HepG2 (cell line): Measurements from ENCODE around the gene PLGRKT. TPM values are rescaled to one million over a fixed set of nuclear protein-coding genes. Genes with fewer than 3 reads are reported as not detected.

Experiments used
- BHLHE40 ChIP-seq: IDR thresholded peaks from 2 replicates; pipeline ENCODE4 v1.6.1; 2011; ENCODE audit warnings: low read length, improper control_type of control experiment
- BRCA1 ChIP-seq: sonication (generic); formaldehyde crosslinking; IDR thresholded peaks from 2 replicates; pipeline ENCODE4 v1.4.0; 2020; ENCODE audit warnings: missing genetic modification reagents
- ELF3 ChIP-seq: IDR thresholded peaks from 2 replicates; pipeline ENCODE4 v1.6.1; 2016; ENCODE audit warnings: missing genetic modification reagents, missing compliant biosample characterization
- FOXC1 ChIP-seq: sonication (generic); formaldehyde crosslinking; IDR thresholded peaks from 2 replicates; pipeline ENCODE4 v1.8.0; 2022; ENCODE audit warnings: mild to moderate bottlenecking, missing genetic modification reagents, borderline replicate concordance
- GLI4 ChIP-seq: sonication (generic); formaldehyde crosslinking; IDR thresholded peaks from 2 replicates; pipeline ENCODE4 v1.5.1; 2020; ENCODE audit warnings: missing genetic modification reagents, mild to moderate bottlenecking, moderate library complexity, borderline replicate concordance
- GTF3A ChIP-seq: sonication (generic); formaldehyde crosslinking; conservative IDR thresholded peaks from 2 replicates; pipeline ENCODE4 v1.4.0; 2020; ENCODE audit warnings: mild to moderate bottlenecking, missing genetic modification reagents
- MED1 ChIP-seq: sonication (generic); formaldehyde crosslinking; IDR thresholded peaks from 2 replicates; pipeline ENCODE4 v1.4.0; 2020; ENCODE audit warnings: missing genetic modification reagents
- NFE2L1 ChIP-seq: sonication (generic); formaldehyde crosslinking; IDR thresholded peaks from 2 replicates; pipeline ENCODE4 v1.4.0; 2020; ENCODE audit warnings: missing genetic modification reagents, mild to moderate bottlenecking, borderline replicate concordance
- ZBTB20 ChIP-seq: sonication (generic); formaldehyde crosslinking; IDR thresholded peaks from 2 replicates; pipeline ENCODE4 v1.8.1; 2023; ENCODE audit warnings: missing genetic modification reagents, low read depth, mild to moderate bottlenecking, borderline replicate concordance
- ZKSCAN8 ChIP-seq: IDR thresholded peaks from 2 replicates; pipeline ENCODE4 v1.6.1; 2016; ENCODE audit warnings: borderline replicate concordance, missing genetic modification reagents, missing compliant biosample characterization
- ZNF224 ChIP-seq: sonication (generic); formaldehyde crosslinking; IDR thresholded peaks from 2 replicates; pipeline ENCODE4 v1.5.0; 2020; ENCODE audit warnings: mild to moderate bottlenecking, missing genetic modification reagents
- ZNF432 ChIP-seq: sonication (generic); formaldehyde crosslinking; IDR thresholded peaks from 2 replicates; pipeline ENCODE4 v1.5.0; 2020; ENCODE audit warnings: missing genetic modification reagents, mild to moderate bottlenecking, borderline replicate concordance
- ZNF549 ChIP-seq: sonication (generic); formaldehyde crosslinking; IDR thresholded peaks from 2 replicates; pipeline ENCODE4 v1.5.0; 2020; ENCODE audit warnings: missing genetic modification reagents
- ZNF616 ChIP-seq: sonication (generic); formaldehyde crosslinking; IDR thresholded peaks from 2 replicates; pipeline ENCODE4 v1.5.0; 2020; ENCODE audit warnings: low read depth, mild to moderate bottlenecking, missing genetic modification reagents
- ZNF781 ChIP-seq: sonication (generic); formaldehyde crosslinking; IDR thresholded peaks from 2 replicates; pipeline ENCODE4 v1.5.1; 2020; ENCODE audit warnings: borderline replicate concordance, mild to moderate bottlenecking, missing genetic modification reagents; ENCODE audit errors: not compliant biosample characterization
- polyA plus RNA-seq, 8 experiments: library from polyadenylated mRNA; depleted of rRNA in 3 of 8; stranded (reverse) in 7 of 8; unstranded in 1 of 8; fragments of >200 nt; fragmentation: Illumina TruSeq in 4 of 8; extraction: Trizol in 4 of 8; gene quantifications; 2 replicates each; pipeline versions ENCODE4 v1.2.1 to v1.2.3, GENCODE V29; 2011 to 2016; ENCODE audit warnings: low read depth in 4 of 8, missing spikeins in 1 of 8, mixed read lengths in 1 of 8; ENCODE audit not compliant: insufficient read depth in 1 of 8
- total RNA-seq, 5 experiments: library from RNA; depleted of rRNA; stranded (reverse); fragments of >200 nt; fragmentation: Illumina TruSeq; extraction: Trizol; gene quantifications; 2 replicates each; pipeline ENCODE4 v1.2.3, GENCODE V29; 2016; ENCODE audit warnings: low read depth in 1 of 5
- TF ChIP-seq, protein P1 (sequence below): sonication (generic); formaldehyde crosslinking; IDR thresholded peaks from 2 replicates; pipeline ENCODE4 v1.5.0; 2020; ENCODE audit warnings: missing genetic modification reagents, mild to moderate bottlenecking, borderline replicate concordance
- TF ChIP-seq, protein P2 (sequence below): sonication (generic); formaldehyde crosslinking; IDR thresholded peaks from 2 replicates; pipeline ENCODE4 v1.4.0; 2020; ENCODE audit warnings: mild to moderate bottlenecking, missing genetic modification reagents
- TF ChIP-seq, protein P3 (sequence below): sonication (generic); formaldehyde crosslinking; IDR thresholded peaks from 2 replicates; pipeline ENCODE4 v1.8.1; 2023; ENCODE audit warnings: missing genetic modification reagents, inconsistent platforms, borderline replicate concordance
- TF ChIP-seq, protein P4 (sequence below): sonication (generic); formaldehyde crosslinking; IDR thresholded peaks from 2 replicates; pipeline ENCODE4 v1.5.1; 2020; ENCODE audit warnings: missing genetic modification reagents, mild to moderate bottlenecking, borderline replicate concordance

PLGRKT gene
- total and polyA plus RNA-seq, 2 of the 13 experiments (the other 11 are each of a cell fraction or from before 2014, with no cell fraction given): 5.0 to 15.8 TPM

DNA sequence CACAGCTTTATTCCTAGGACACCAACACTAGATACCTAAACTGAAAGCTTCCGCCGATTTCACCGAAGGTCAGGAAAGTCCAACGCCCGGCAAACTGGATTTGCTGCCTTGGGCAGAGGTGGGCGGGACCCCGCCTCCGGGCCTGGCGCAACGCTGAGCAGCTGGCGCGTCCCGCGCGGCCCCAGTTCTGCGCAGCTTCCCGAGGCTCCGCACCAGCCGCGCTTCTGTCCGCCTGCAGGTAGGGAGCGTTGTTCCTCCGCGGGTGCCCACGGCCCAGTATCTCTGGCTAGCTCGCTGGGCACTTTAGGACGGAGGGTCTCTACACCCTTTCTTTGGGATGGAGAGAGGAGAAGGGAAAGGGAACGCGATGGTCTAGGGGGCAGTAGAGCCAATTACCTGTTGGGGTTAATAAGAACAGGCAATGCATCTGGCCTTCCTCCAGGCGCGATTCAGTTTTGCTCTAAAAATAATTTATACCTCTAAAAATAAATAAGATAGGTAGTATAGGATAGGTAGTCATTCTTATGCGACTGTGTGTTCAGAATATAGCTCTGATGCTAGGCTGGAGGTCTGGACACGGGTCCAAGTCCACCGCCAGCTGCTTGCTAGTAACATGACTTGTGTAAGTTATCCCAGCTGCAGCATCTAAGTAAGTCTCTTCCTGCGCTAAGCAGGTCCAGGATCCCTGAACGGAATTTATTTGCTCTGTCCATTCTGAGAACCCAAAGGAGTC lies 12.8 kb upstream of the PLGRKT start, which contains the start of gene CD274 (continued):
- no peak for TF ChIP-seq GLI4
- TF ChIP-seq, protein P1, sequence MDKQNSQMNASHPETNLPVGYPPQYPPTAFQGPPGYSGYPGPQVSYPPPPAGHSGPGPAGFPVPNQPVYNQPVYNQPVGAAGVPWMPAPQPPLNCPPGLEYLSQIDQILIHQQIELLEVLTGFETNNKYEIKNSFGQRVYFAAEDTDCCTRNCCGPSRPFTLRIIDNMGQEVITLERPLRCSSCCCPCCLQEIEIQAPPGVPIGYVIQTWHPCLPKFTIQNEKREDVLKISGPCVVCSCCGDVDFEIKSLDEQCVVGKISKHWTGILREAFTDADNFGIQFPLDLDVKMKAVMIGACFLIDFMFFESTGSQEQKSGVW: no peak
- TF ChIP-seq, protein P2, sequence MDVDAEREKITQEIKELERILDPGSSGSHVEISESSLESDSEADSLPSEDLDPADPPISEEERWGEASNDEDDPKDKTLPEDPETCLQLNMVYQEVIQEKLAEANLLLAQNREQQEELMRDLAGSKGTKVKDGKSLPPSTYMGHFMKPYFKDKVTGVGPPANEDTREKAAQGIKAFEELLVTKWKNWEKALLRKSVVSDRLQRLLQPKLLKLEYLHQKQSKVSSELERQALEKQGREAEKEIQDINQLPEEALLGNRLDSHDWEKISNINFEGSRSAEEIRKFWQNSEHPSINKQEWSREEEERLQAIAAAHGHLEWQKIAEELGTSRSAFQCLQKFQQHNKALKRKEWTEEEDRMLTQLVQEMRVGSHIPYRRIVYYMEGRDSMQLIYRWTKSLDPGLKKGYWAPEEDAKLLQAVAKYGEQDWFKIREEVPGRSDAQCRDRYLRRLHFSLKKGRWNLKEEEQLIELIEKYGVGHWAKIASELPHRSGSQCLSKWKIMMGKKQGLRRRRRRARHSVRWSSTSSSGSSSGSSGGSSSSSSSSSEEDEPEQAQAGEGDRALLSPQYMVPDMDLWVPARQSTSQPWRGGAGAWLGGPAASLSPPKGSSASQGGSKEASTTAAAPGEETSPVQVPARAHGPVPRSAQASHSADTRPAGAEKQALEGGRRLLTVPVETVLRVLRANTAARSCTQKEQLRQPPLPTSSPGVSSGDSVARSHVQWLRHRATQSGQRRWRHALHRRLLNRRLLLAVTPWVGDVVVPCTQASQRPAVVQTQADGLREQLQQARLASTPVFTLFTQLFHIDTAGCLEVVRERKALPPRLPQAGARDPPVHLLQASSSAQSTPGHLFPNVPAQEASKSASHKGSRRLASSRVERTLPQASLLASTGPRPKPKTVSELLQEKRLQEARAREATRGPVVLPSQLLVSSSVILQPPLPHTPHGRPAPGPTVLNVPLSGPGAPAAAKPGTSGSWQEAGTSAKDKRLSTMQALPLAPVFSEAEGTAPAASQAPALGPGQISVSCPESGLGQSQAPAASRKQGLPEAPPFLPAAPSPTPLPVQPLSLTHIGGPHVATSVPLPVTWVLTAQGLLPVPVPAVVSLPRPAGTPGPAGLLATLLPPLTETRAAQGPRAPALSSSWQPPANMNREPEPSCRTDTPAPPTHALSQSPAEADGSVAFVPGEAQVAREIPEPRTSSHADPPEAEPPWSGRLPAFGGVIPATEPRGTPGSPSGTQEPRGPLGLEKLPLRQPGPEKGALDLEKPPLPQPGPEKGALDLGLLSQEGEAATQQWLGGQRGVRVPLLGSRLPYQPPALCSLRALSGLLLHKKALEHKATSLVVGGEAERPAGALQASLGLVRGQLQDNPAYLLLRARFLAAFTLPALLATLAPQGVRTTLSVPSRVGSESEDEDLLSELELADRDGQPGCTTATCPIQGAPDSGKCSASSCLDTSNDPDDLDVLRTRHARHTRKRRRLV: no peak
- TF ChIP-seq, protein P3, sequence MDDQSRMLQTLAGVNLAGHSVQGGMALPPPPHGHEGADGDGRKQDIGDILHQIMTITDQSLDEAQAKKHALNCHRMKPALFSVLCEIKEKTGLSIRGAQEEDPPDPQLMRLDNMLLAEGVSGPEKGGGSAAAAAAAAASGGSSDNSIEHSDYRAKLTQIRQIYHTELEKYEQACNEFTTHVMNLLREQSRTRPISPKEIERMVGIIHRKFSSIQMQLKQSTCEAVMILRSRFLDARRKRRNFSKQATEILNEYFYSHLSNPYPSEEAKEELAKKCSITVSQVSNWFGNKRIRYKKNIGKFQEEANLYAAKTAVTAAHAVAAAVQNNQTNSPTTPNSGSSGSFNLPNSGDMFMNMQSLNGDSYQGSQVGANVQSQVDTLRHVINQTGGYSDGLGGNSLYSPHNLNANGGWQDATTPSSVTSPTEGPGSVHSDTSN: no peak
- TF ChIP-seq GTF3A (CRISPR knock-in tag): no peak
- TF ChIP-seq, protein P4, sequence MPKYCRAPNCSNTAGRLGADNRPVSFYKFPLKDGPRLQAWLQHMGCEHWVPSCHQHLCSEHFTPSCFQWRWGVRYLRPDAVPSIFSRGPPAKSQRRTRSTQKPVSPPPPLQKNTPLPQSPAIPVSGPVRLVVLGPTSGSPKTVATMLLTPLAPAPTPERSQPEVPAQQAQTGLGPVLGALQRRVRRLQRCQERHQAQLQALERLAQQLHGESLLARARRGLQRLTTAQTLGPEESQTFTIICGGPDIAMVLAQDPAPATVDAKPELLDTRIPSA: 0 out of 2 replicates have a peak, but pooled peaks have one; percentile 30
- peak; percentile 51; the same call in 1 of the 2 replicates for TF ChIP-seq ELF3 (CRISPR knock-in tag)
- 0 out of 2 replicates have a peak, but pooled peaks have one; percentile 52 for TF ChIP-seq ZKSCAN8
- TF ChIP-seq NFE2L1 (CRISPR knock-in tag): no peak
- TF ChIP-seq ZNF432 (CRISPR knock-in tag): no peak
- no peak; the same call in 1 of the 2 replicates for TF ChIP-seq FOXC1 (CRISPR knock-in tag)
- TF ChIP-seq ZNF224: no peak
- TF ChIP-seq BHLHE40: peak; percentile 83
- TF ChIP-seq MED1: peak; percentile 29; the same call in 1 of the 2 replicates
- no peak for TF ChIP-seq ZBTB20 (CRISPR knock-in tag)
- TF ChIP-seq BRCA1: no peak
- peak; percentile 58; the same call in 1 of the 2 replicates for TF ChIP-seq ZNF616
- peak; percentile 36 for TF ChIP-seq ZNF781 (CRISPR knock-in tag)
- TF ChIP-seq ZNF549 (CRISPR knock-in tag): no peak
